NCI-H1092 (cell line): ENCODE measurements around the gene SLC22A17.

Source experiments
- DNase-seq: peaks from one replicate; lab custom pipeline; 2025; lab: John Stamatoyannopoulos, UW

Gene SLC22A17

DNA sequence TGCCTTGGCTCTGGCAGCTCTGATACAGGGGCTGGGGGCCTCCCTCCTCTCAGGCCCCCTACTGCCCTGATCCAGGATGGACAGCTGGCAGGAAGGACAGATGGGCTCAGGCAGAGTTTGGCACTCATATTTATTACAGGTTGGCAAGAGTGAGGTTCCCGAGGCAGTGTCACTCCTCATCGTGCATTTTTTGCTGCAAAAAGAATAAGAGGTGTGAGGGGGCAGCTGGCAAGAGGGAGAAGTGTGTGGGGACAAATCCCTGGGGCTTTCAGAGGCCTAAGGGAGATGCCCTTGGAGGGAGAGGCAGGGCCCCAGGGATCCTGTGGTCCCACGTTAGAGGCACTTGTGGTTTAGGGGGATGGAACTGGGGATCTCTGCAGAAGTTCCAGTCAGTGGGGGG is 29.2 kb upstream of the SLC22A17 start:
- no peak for DNase-seq

DNA sequence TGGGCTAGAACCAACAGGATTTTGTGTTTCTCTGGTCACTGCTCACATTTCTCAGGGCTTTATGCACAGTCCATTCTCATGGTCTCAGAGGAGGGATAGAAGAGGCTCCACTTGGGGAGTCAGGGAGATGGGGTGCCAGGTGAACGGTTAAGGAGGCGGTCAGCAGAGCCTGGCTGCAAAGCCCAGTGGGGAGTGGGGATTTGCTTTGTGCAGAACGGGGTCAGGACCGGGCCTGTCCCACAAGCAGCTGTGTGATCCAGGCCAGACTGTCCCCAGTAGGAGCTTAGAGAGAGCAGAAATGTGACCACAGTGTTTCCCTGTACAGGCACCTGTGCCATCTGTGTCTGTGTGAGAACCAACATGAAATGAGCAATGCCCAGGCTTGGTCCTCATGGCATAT is 28.3 kb upstream of the SLC22A17 start:
- DNase-seq, result no peak

DNA sequence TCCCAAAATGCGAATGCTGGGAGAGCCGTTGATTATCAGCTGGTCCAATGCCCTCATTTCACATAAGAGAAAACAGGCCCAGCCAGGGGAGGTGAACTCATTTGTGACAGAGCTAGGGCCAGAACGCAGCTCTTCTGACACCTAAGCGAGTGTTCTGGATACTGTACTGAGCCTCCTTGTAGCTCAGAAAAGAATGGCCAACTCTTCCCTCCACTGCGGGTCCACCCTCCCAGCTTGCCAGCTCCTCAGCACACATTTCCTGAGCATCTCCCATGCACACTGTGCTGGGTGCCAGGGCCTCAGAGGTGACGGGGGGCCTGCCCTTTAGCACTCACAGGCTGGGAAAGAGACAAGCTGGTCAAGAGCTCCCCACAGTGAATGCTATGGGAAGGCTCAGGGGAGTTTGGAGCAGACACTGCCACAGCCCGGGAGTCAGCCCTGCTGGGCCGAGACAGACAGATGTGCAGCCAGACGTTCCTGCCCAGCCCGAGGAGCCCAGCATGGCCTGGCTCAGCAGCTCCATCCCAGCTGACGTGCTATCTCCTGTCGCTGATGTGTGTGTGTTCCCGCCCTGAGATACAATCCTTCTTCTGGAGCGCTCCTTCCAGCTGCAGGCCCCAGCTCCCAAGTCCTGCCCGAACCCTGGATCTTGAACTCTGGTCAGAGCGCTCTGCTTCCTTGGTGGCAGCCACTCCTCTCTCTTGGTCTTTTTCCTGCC is 27.7 kb upstream of the SLC22A17 start:
- no peak for DNase-seq

DNA sequence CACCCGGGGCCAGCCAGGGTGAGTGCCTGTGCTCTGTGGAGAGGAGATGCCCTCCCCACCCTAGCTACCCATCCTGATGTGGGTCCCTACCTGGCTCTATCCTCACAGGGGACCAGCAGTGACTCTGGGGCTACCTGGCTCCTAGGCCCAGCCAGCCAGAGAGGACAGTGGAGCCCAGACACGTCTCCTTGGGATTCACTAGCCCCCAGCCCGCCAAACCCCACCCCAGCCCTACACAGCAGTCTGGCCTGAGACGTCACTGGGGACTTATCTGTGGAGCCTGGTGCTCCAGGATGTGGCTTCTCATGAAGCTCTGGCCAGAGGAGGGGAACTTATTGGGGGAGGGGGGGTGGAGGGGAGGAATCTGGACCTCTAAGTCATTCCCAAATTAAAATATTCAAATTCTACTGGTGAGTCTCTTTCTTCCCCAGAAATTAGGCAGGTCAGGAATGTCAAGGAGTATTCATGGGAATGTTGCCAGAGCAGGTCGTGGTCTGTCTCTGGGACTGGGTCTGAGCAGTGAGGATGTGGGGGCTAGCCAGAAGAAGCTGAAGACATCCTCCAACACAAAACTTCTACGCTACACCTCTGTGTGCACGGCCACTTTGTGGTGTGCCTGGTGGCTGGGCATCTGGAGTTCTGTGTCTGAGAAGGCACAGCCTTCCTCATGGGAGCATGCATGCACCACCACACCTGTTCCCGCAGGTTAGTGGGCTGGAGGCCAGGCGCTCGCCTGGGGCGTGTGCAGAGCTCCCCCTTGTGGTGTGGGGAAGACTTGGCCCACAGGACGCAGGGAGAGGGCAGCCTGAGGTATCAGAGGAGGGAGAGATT is 26.9 kb upstream of the SLC22A17 start:
- DNase-seq, result peak; percentile 43

DNA sequence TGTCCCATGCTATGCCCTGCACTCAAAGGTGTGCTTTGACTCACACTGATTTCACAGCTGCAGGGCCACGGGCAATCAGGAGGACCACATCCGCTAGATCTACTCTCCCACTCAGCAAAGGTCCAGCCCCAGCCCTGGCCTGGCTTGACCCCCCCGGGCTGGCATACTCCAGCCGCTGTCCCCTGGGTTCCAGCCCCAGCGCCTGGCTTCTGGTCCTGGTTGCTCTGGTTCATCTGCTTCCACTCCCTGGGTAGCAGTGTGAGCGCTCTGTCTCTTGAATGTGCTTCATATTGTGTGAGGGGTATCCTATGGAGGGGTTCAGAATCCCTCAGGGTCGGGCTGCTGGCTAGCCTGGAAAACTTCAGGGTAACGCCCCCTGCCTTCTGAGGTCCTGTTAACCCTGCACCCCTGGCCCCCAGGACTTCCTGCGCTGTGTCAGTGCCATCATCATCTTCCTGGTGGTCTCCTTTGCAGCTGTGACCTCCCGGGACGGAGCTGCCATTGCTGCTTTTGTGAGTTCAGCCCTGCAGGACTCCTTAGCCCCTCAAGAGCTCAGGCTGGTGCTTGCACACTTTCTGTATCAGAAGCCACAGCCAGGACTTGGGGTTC is 26.0 kb upstream of the SLC22A17 start:
- DNase-seq, result no peak

DNA sequence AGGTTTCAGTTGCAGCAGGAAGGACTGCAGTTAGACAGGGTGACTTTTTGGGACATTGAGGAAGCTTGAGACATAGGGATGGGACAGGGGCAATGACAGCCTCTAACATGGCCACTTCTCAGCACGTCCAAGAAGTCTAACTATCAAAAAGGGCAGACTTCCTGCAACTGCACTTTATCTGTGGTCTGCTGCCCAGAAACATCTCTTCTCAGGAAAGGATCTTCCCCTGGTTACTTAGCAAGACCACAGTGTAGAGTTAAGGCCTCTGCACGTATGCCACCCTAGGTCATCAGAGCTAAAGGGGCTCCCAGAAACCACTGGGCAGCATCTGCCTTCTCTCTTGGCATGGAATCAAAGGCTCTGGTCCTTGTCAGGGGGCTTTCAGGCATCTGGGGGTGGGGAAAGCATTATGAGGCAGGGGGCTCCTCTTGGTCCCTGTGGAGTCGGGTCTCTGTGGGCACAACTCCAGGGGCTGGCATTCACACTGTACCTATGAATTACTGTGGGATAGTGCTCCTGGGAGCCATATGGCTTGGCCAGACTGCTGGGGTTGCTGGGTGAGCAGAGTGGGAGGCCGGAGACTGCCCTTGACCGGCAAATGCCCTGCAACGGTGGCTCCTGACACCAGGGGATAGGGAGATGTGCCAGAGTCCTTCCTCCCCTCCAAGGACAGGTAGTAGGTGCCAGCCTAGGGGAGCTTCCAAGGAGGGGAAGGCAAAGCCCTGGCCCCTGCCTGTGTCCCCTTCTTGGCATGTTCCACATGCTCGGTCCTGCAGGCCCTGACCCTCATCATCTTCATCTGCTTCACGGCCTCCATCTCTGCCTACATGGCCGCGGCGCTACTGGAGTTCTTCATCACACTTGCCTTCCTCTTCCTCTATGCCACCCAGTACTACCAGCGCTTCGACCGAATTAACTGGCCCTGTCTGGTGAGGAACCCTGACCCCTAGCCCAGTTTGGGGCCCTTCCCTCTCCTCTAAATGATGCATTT is 25.2 kb upstream of the SLC22A17 start:
- no peak for DNase-seq

DNA sequence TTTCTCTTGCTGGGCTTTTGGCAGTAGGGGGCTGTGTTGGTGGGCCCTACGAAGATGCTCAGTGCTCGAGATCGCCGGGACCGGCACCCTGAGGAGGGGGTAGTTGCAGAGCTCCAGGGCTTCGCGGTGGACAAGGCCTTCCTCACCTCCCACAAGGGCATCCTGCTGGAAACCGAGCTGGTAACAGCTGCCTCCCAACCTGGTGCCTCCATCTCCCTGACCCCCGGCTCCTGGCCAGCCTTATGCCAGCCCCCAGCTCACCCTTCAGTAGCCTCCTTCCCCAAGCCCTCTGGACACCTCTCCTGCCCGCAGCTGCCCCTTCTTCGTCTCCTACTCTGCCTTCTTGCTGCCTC is 24.5 kb upstream of the SLC22A17 start:
- DNase-seq, result no peak

DNA sequence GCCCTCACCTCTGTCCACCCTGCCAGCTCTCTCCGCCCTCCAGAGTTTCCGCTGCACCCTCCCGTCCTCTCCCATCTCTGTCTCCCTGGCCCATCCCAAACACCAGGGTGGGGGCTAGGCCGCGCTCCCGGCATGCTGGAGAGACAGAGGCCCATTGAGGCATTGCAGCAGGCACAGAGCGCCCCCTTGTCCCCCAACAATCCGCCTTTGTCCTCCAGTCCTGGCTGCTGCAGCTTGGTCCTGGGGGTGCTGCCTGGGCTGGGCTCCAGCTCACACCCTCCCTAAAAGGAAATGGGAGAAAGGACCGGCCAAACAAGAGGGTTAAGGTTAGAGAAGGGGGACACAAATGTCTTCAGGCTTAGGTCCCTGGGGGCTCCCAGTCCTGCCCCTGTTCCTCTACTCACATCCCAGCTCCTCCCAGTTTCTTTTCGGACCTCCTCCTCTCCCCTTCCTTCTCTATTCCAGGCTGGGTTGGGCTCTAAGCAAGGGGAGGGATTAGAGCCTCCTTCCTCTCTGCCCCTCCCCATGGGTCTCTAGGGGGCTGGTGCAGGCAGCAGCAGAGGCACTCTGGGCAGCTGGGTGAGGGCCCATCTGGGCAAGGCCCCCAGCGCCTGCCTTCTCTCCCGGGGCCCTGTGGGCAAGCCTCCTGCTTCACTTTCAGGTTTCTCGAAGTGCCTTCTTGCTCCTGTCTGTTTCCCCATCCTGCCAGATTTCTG is 24.0 kb upstream of the SLC22A17 start, which contains the start of gene CMTM5:
Gene CMTM5 (plus strand): TSS at position 565 of the 716 bp plus-strand sequence. CDS start 206 bp downstream, outside the sequence.
- DNase-seq, result no peak

DNA sequence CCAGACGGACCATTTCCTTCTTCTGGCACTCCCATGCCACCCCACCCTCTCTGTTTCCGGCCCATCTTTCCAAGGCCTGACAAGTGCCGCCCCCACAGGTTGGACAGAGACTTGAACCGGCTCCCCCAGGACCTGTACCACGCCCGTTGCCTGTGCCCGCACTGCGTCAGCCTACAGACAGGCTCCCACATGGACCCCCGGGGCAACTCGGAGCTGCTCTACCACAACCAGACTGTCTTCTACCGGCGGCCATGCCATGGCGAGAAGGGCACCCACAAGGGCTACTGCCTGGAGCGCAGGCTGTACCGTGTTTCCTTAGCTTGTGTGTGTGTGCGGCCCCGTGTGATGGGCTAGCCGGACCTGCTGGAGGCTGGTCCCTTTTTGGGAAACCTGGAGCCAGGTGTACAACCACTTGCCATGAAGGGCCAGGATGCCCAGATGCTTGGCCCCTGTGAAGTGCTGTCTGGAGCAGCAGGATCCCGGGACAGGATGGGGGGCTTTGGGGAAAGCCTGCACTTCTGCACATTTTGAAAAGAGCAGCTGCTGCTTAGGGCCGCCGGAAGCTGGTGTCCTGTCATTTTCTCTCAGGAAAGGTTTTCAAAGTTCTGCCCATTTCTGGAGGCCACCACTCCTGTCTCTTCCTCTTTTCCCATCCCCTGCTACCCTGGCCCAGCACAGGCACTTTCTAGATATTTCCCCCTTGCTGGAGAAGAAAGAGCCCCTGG is 23.0 kb upstream of the SLC22A17 start:
- DNase-seq, result no peak

DNA sequence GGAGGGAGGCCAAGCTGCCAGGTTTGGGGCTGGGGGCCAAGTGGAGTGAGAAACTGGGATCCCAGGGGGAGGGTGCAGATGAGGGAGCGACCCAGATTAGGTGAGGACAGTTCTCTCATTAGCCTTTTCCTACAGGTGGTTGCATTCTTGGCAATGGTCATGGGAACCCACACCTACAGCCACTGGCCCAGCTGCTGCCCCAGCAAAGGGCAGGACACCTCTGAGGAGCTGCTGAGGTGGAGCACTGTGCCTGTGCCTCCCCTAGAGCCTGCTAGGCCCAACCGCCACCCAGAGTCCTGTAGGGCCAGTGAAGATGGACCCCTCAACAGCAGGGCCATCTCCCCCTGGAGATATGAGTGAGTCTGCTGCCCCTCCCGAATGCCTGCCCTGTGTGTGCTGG is 20.4 kb upstream of the SLC22A17 start:
- DNase-seq, result no peak

DNA sequence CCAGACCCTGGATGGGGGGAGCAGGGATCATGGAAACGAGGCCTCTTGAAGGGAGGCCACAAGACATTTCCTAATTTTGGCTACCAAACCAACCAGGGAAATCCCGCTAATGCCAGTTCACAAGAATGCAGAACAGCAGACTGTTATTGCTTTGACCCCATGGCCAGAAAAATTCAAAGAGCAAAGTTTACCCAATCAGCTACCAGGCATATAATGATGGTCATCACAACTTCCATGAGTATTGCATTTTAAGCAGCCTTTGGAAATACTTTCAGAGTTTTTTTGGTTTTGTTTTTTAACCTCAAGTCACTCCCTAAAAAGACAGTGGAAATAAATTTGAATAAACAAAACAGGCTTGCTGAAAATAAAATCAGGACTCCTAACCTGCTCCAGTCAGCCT is 19.8 kb upstream of the SLC22A17 start, which contains the start of gene IL25:
Gene IL25 (plus strand): TSS at position 301 of the 400 bp plus-strand sequence.
- no peak for DNase-seq

DNA sequence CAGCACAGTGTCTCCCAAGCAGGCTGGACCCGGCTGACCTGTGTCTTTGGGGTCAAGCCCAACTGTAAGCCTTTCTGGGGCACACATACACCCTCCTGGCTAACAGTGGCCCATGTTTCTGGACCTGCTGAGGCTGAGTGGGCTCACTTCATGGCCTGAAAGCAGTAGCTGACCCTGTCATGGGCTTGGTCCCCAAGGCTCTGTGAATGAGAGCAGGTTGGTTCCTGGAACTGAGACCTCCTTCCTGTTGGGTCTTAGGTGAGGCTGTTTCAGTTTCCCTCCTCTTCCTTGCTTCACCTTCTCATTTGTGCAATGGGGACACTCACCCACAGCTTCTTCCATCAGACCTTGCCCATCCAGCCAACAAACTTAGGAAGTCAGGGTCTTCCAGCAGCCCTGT is 19.2 kb upstream of the SLC22A17 start:
- no peak for DNase-seq

DNA sequence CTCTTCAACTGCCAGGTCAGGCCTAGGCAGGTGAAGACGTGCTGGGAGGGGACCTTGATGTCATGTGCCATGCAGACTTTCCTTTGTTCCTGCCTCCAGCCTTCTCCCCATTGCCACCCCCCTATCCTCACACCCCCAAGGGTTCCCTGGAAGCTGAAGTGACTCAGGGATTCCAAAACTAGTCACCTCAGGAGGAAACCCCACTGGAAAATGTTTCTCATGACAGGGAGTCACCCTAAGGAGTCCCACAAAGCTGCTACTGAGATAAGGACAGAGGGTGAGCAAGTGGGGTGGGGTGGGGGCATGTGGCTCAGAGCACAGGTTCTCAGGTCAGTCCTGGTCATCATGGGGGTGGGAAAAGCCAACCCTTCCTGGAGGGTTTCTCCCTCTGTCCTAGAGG is 17.5 kb upstream of the SLC22A17 start:
- DNase-seq, result no peak

DNA sequence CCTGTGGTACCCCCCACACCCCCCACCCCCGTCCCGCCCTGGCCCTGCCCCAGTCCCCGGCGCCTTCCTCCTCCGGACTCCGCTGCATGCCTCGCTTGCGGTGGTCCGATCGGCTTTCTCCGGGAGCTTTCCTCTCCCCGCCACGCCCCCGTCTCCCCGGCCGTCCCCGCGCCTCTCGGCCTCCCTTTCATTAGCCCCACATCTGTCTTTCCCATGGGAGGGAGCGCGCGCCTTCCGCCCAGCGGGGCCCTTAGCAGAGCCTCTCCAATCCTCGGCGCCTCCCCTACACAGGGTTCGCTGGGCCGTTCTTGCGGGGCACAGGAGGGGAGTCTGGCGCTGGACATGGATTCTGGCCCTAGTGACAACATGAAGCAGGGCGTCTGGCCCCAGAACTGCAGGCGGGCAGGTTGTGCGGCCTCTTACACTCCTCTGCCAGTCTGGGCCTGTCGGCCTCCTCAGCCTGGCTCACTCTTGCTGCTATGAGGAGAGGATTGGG is 13.8 kb upstream of the SLC22A17 start:
- DNase-seq, result no peak

DNA sequence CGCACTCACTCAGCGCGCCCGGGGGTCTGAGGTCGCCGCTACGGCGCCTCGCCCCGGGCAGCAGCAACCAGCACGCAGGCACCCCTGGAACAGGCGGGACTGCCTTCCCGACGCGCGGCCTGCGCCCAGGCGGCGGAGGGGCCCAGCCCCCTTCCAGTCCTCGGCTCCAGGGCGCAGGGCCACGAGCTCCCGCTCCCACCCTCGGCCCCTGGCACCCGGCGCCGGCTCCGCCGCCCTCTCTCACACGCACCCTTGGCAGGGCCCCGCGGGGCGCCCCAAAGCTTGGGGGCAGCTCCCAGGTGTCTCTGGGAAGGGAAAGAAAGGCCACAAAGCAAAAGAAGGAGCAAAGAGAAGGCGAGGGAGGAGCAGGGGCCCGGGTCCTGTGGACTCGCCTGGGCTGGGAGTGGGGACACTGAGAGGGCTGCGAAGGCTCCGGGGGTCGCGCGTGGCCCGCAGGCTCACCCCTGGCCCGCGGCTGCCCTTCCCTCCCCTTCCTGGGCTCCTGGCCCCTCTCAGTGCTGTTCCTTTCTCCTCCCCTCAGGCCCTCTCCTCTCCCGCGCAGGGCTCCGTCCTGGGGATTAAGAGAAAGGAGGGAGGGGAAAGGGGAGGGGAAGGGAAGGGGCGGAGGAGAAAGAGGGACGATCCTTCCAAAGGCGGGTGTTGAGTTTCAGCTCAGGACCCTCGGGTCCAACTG is 13.2 kb upstream of the SLC22A17 start:
- DNase-seq, result no peak

DNA sequence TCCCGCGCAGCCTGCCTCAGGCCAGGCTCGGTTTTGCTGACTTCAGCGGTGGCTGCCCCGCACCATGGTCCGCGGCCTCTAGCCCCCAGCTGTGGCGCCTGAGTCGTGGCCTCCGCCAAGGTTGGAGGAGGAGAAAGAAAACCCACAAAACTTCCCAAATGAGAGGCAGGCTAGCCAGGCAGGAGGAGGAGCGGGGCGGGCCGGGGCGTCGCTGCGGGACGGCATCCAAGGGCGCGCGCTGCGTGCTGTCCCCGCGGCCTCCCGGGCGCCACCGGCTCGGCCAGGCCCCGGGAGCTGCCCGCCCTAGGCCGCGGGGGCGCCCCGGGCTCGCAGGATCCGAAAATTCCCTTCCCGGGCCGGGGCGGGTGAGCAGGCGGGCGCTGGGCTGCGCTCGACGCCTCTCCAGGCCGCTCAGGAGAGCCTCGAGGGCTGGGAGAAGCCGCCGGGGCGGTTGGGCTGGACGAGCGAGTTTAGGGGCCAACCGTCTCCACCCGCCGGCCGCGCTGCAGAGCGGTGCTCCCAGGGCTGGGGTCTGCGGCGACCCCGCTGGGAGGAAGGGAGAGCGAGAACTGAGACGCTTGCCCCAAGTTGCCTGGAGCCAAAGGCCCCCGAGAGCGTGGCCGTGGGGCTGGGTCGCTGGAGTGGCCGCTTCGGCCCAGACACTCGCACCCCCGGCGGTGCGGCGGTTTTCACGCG is 12.5 kb upstream of the SLC22A17 start, which contains the start of gene EFS:
Gene EFS (minus strand): TSS at position 137 of the 696 bp plus-strand sequence. CDS start 147 bp downstream, outside the sequence.
- DNase-seq, result no peak

DNA sequence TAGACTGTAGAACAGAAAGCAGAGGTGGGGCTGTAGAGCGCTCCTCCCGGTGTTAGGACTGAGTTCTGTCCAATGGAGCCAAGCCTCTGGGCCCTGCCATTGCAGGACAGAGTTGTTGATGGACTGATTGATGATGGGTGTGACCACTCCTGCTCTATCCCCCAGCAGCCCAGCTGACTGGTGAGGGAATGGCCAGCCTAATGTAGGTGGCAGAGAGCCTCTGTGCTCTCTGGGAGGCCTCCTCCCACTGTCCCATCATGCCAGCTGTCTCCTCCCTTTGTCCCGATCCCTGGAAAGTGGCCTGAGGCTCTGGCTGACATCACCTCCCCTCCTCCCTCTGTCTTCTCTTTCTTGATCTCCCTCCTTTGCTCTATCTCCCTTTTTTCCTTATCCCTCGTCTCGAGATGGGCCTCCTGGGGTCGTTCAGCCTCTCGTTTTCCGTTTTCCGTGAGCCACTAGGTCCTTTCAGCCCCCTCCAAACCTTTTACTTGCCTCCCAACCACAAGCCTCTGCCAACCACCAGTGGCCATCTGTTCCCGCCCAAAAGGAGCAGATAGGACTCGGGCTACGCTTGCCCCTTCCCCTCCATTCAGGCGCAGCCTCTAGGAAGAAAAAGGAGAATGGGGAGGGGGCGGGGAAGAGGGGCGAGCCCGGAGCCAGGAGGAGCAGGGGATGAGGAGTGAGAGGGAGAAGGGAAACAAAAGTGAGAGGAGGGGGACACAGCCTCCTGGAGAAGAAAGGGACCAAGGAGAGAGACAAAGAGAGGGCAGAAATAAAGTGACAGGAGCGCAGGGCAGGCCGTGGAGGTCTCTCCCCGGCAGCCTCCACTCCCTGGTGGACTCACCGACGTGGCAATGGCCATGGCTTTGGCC is 11.7 kb upstream of the SLC22A17 start:
- no peak for DNase-seq

DNA sequence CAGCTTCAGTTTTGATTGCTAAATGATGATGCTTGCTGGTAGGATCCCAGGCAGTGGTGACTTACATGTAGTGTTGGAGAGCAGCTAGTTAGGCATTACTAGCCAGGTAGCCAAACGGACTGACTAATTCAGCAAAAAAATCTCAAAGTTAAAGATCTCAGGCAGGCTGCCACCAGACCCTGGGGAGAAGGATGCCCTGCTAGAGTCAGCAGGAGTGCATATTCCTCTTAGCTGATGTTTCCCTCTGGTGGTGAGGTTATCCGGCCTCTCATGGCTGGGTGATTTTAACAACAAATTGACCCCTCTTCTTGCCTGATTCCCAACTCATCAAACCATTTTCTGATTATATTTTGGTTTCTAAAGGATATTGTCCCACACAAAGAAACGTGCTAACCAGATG is 9.5 kb upstream of the SLC22A17 start:
- DNase-seq, result no peak
